GM12892 (cell line): Measurements from ENCODE around the gene CACHD1.

ENCODE experiments used
- POLR2A ChIP-seq: IDR thresholded peaks from 2 replicates; pipeline ENCODE4 v1.6.1; 2011; ENCODE audit warnings: low read depth, low read length, control low read depth
- POLR2AphosphoS5 ChIP-seq: IDR thresholded peaks from 2 replicates; pipeline ENCODE4 v1.6.1; 2011; ENCODE audit warnings: low read depth, low read length, control low read depth

- TF ChIP-seq POLR2AphosphoS5: no peak
- TF ChIP-seq POLR2A: no peak
These were observed 102.4 kb downstream of the CACHD1 start for GRCh38 chr1:64572222-64572900.
